ENCODE results near the gene TSPYL2.
A peak's percentile ranks its signal among the peaks of the same experiment; 100 is the strongest.

Gene TSPYL2

GRCh38 chrX:53075011-53075410 lies 7.2 kb upstream of the TSPYL2 start:
- peaks cover 34% of the 10 kb centered on the region for H3K4me1 Mint-ChIP-seq
- no peak for DNase-seq

GRCh38 chrX:53076671-53077070 lies 5.5 kb upstream of the TSPYL2 start:
- peaks cover 41% of the 10 kb centered on the region for H3K4me1 Mint-ChIP-seq
- no peak overlapping the region for H3K4me3 Mint-ChIP-seq
- peaks cover 8% of the 10 kb centered on the region for H3K36me3 Mint-ChIP-seq (ENCODE audit: low read depth)
- no peak for TF ChIP-seq CTCF (IDR thresholded peaks at IDR 0.05)
- H3K27me3 Mint-ChIP-seq (ENCODE audit: low read depth, poor library complexity): peaks cover 3% of the 10 kb centered on the region
- H3K27ac Mint-ChIP-seq: peak overlapping the region; percentile 34
- DNase-seq: no peak
- peaks cover 59% of the 10 kb centered on the region for H3K9me3 Mint-ChIP-seq

More at GRCh38 chrX:53075011-53075410, 7.2 kb upstream of the TSPYL2 start:
- H3K27me3 Mint-ChIP-seq (ENCODE audit: low read depth, poor library complexity): peaks cover 3% of the 10 kb centered on the region
- H3K27ac Mint-ChIP-seq: peak overlapping the region; percentile 70
- H3K36me3 Mint-ChIP-seq (ENCODE audit: low read depth): peaks cover 8% of the 10 kb centered on the region
- H3K9me3 Mint-ChIP-seq: peaks cover 58% of the 10 kb centered on the region
- TF ChIP-seq CTCF (IDR thresholded peaks at IDR 0.05): no peak
- H3K4me3 Mint-ChIP-seq: no peak overlapping the region

GRCh38 chrX:53077207-53078197 lies 4.7 kb upstream of the TSPYL2 start:
- Mint-ChIP-seq H3K4me3 (no peak overlapping the region), H3K27me3 (ENCODE audit: low read depth, poor library complexity) (peaks cover 3% of the 10 kb centered on the region), H3K4me1 (peaks cover 33% of the 10 kb centered on the region), H3K36me3 (ENCODE audit: low read depth) (peaks cover 8% of the 10 kb centered on the region), H3K9me3 (peaks cover 50% of the 10 kb centered on the region), H3K27ac (no peak overlapping the region)
- DNase-seq: no peak
- no peak for TF ChIP-seq CTCF (IDR thresholded peaks at IDR 0.05)

- Mint-ChIP-seq H3K27ac (no peak overlapping the region), H3K4me1 (peaks cover 39% of the 10 kb centered on the region), H3K27me3 (ENCODE audit: low read depth, poor library complexity) (no peaks in the 10 kb centered on the region), H3K36me3 (ENCODE audit: low read depth) (peaks cover 15% of the 10 kb centered on the region), H3K4me3 (no peak overlapping the region), H3K9me3 (peaks cover 58% of the 10 kb centered on the region)
- no peak for DNase-seq
- no peak for TF ChIP-seq CTCF (IDR thresholded peaks at IDR 0.05)
Measured at GRCh38 chrX:53078943-53079342, 3.2 kb upstream of the TSPYL2 start.

- H3K4me1 Mint-ChIP-seq: peaks cover 59% of the 10 kb centered on the region
- H3K36me3 Mint-ChIP-seq (ENCODE audit: low read depth): peaks cover 30% of the 10 kb centered on the region
- H3K27ac Mint-ChIP-seq: peak overlapping the region; percentile 91
- no peak for DNase-seq
- H3K4me3 Mint-ChIP-seq: peak overlapping the region; percentile 77
- H3K27me3 Mint-ChIP-seq (ENCODE audit: low read depth, poor library complexity): no peaks in the 10 kb centered on the region
- TF ChIP-seq CTCF (IDR thresholded peaks at IDR 0.05): no peak
- peaks cover 67% of the 10 kb centered on the region for H3K9me3 Mint-ChIP-seq
Measured at GRCh38 chrX:53080628-53081580, 1.3 kb upstream of the TSPYL2 start.
